AG08395 (cell line): Measurements from ENCODE around the gene AFF2.
"Not testable (repeated sequence)": the region's sequence is repeated elsewhere in the genome, so short reads cannot be mapped to it uniquely, and the experiment has no call there.

Experiments
- DNase-seq: peaks from one replicate; pipeline ENCODE4 v3.0.0; 2012; ENCODE audit warnings: mixed read lengths, low spot score

Gene AFF2

DNA sequence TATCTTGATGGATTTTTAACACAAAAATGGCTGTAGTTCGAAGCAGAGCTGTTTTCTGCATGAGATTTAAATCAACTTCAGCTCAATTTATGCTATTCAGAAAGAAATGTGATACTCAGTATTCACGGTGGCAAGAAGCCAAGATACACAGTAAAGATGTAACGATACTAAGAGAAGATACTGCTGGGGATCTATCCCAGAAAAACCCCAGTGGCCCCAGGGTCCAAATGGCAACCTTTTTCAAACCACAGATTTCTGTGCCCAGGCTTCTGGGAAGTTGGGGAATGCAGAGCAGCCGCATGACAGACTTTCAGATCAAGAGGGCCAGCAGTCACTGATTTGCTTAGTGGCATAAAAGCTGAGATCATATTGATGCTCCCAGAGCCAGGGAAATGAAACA is 353.9 kb downstream of the AFF2 start:
- DNase-seq = no peak

DNA sequence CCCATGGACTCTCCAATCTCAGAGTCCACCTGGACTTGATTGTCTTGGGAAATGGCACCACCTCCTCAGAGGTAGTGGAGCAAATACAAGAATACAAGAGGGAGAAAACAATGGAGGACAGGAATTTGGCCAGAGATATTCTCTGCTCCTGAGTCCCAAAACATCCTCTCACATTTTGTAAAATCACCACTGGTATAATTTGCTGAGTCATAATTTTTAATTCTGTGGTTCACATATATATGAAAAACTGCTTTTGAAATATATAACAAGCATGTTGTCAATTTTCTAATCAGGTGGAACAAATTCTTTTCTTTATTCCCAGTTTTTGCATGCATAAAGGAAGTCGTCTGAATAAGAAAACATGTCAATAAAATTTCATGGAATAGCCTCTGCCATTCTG is 356.1 kb downstream of the AFF2 start:
- DNase-seq = no peak

DNA sequence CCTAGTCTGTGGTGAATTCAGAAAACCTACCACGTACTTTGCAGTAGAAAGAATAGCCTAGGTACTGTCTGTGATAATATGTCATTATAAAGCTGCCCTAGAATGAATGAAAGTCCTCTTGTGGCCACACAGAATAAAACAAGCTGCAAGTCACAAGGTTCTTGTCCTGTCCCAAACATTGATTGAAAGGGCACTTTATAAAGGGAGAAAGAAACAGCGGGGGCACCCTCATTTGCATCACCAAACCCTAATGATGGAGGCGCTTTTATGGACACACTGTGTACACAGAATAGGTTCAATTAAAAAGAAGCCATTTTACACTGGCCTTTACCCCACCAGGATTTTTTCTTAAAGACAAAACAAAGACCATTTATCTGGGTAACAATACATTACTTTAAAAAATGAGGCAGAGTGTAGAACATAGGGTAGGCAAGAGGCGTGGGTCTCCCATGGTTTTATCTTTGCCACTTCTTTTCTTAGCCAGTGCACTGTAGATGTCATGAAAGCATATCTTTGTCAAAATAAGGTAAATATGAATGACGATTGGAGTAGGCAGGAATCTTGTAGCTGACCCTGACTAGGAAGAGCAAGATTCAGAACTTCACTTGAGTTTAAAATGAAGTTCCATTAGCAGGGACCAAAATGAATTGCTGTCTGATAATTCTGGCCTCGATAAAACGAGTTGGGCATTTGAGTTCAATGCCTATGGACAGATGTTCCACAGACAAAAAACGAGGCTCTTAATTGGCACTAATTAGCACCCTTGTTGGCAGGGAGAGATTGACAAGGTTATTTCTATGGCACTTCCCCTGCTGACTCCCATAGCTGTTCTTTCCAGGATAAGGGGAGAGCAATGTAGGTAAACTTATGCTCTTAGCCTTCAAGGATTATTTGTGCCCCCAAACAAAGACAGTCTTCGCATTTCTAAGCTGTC is 365.1 kb downstream of the AFF2 start:
- DNase-seq = no peak

DNA sequence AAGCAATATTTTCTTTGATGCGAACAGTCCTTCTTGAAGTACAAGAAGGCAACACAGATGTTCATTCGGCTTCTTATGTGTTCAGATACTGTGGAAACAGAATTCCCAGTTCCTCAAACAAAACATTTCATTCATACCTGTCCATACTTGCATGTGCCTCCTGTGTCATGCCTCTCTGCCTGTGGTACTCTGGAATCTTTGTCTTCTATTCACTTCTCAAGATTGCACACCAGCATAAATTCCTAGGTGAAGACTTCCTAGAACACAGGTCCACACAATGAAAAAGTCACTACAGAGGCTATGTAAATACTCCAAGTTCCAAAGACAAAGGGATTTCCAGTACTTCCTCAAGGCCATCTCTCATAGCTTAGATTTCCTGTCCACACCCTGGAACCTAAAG is 367.2 kb downstream of the AFF2 start:
- DNase-seq = no peak

DNA sequence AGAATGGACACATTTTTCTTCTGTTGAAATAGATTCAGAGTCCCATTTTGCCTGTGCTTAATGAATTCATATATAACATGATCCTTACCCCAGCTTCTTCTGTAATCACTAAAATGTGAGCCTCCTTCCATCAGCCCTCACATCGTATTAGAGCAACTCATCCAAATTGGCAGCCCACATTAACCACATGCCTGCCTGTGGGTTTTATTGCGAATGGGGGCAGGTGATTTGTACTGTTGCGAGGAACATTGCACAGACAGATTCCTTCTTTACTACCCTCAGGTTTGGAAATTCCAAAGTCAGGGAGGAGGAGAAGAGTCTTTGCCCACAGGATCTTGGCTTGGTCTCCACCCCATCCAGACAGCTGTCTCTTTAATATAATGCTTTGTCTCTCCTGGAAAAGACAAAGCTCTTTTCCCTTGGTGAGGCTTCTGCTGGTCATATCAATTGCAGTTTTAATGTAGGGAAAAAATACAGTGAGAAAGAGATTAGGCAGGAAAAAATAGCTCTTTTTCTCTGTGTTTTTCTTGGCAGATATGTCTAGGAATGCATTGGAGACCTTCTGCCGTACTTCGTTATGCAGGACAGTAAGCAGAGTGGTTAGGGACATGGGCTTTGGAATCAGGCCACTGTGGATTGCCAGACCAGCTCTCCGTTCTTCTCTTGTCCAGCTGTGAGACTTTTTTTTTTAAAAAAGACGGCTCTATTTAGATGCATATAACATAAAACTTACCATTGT is 371.2 kb downstream of the AFF2 start:
- peak; percentile 66 for DNase-seq

DNA sequence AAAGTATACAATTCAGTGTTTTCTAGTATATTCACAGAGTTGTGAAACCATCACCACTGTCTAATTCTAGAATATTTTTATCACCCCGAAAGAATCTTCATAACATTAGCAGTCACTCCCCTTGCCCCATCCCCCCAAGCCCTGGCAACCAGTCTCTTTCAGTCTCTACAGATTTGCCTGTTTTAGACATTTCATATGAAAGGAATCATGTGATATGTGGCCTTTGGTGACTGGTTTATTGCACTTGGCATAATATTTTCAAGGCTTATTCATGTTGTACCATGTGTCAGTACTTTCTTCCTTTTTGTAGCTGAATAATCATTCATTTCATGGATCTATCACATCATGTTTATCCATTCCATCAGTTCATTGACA is 371.7 kb downstream of the AFF2 start:
- DNase-seq = no peak

DNA sequence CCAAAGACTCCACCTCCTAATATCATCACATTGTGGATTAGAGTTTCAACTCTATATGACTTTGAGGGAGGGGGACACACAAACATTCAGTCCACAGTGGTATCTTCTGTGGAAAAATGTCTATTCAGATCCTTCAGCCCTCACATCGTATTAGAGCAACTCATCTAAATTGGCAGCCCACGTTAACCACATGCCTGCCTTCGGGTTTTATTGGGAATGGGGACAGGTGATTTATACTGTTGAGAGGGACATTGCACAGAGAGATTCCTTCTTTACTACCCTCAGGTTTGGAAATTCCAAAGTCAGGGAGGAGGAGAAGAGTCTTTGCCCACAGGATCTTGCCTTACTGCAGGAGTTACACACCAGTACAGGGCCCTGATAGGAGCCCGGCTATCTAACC is 372.5 kb downstream of the AFF2 start:
- DNase-seq = no peak

DNA sequence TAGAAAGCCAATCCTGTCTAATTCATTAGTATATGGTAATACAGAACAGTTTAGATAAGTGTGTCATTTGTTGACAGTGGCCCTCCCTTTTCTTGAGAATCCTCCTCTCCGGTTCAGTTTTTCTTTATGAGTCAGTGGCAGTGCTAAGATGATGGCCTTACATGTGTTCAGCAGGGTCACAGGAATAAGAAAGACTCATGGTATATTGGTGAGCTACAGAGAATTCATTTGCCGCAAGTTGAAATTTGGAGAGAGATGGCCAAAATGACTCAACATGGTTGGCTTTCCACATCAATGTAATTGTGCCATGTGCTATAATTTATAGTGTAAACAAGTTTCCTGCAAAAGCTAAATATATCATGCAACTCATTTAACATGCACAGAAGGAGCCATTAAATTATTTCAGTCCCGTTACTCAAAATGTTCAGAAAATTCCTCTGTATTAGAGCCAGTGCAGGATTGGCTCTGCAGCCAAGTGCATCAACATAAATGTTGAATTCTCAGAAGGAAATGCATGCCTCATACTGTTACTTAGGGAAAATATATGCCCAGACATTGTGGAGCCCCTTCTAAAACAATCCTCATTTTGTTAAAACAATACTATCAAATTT is 374.3 kb downstream of the AFF2 start:
- DNase-seq = peak; percentile 19

DNA sequence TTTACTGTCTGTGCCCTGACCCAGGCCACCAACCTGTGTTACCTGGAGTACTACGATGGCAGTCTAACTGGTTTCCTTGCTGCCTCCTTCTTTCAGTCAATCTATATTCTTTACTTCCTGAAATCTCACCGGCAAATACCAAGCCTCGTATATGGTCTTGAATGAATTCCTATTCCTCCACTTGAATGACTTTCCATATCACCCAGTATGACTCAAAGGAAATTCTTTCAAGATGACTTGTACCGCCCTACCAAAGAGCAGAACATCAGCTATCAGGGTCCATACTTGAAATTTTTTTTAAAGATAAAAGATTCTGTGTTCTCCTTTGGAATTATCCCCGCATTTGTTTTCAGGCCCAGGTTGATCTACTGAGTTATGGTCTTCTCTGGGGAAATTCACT is 378.0 kb downstream of the AFF2 start:
- peak; percentile 13 for DNase-seq

DNA sequence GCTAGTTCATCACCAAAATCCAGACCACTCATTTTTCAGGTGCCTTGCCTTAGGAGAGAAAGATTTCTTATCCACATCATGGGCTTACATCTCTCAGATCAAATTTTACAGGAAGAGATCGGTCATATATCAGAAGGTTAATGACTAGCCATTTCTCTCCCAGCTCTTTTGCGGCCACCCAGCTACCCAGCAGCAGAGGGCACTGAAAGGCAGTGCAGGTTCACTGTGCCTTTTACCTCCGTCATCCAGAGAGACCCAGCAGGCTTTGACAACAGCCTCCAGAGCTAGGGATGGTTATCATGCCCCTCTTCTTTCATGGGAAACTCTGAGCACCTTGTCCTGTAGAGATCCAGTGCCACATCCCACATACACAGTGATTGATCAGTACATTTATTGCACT is 384.8 kb downstream of the AFF2 start:
- DNase-seq = no peak

DNA sequence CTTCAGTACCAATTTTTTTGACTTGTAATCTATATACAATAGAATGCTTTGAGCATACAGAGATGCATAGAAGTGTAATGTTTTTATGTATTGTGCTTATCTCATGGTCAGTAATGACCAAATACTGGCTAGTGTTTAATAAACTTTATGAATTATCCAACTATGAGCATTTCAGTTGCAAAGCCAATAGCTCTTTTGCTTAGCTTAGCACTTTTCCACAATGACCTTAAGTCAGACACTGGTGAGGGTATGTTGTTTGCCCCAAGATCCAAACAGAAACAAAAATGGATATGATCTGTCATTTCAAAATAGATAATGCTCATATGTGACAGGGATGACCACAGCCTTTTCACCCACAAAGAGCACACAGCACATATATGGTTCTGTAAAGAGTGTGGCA is 393.0 kb downstream of the AFF2 start:
- DNase-seq = no peak

DNA sequence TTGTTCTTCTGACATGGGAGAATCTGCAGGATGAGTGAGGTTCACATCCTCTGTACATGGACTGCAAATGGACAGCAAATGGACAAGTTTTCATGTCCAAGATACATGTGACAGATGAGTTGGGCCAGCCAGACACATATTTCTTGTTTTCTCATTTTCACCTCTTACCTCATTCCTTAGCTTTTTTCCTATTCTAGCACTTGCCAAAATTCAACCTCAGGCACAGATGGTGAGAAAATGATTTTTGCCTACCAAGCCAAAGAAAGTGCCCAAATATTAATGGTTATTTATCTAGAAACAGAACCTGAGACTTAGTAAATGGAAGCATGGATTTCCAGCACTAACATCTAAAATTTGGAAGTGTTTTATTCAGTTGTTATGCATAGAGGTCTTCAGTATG is 402.2 kb downstream of the AFF2 start:
- no peak for DNase-seq

DNA sequence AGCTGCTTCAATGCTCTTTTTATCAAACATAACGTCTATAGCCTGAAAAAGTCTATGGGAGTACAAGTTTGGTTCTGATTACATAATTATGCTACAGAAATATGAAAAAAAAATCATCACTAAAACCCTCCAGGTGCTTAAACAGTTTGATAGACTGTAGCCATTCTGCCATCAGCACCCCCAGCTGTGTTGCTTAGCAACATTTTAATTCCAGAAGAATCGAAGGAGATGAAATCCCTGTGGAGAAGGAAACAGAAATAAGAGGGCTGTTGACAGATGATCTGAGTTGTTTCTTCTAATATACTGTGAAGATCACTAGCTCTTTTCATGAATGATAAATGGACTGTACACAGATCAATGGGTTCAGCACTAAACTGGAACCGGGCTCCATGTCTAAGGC is 402.8 kb downstream of the AFF2 start:
- no peak for DNase-seq

DNA sequence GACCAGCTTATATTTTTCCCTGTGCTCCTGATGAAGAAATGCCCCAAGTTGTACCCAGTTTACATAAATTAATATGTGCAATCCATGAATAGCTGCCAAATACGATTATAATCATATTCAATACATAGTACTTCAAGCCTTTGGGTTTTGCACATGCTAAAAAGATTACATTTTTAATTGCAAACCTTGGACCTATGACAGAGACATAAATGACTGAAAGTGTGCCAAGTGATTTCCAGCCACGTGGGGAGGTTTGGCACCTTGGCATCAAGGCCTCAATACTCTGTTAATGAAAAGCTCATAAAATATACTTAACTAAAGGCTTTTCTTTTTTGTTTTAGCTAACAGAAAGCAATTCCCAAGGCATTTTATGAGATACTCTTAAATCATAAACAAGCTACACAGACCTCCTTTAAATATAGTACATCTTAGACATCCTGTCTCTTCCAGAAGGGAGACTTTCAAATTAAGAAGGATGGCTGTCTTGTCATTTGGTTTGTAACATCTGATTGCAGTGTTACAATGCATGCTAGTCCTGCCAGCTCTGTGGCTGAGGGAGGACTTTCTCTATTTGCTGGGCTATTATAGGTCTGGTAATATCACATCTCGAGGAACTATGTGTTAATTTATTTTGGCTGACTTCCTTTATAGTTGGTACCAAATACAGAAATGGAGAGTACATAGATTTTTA is 404.1 kb downstream of the AFF2 start:
- no peak for DNase-seq

DNA sequence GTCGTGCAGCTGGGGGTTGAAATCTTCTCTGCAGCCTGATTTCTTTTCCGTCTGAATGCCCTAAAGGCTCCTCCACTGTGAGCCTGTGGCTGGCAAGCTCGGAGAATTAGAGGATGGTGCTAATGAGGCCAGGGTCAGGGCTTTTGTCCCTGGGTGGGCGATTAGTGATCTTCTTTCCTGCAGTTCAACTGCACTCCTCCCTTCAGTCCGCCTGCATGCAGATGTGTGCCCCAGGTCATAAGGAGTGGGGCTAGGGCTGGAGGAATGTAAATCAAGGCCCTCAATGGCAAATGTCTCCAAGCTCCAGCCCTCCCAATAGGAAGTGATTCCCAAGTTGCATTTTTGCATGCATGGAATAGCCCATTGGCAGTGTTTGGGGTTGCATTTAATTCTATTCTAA is 405.0 kb downstream of the AFF2 start:
- DNase-seq = no peak

DNA sequence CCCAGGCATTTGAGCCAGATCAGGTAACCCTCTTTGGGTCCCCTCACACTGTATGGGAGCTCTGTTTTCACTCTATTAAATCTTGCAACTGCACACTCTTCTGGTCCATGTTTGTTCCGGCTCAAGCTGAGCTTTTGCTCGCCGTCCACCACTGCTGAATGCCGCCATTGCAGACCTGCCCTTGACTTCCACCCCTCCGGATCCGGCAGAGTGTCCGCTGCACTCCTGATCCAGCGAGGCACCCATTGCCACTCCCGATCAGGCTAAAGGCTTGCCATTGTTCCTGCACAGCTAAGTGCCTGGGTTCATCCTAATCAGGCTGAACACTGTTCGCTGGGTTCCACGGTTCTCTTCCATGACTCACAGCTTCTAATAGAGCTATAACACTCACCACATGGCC is 406.2 kb downstream of the AFF2 start:
- DNase-seq = not testable (repeated sequence)

DNA sequence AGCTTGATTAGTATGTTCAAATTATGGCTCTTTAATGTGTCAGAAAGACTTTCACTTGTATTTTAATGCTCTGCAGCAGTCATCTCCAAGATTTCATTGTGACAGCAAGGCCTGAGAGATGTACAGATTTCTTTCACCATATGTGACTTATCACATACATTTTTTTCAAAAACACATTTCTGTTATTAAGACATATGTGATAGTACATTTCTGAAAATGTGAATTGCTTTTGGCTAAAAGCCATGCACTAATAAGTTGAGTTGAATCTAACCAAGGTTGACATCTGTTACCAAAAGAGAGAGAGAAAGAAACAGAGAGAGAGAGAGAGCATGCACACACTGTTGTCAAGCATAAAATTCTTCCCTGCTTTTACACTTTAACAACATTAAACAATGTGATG is 409.3 kb downstream of the AFF2 start:
- no peak for DNase-seq

DNA sequence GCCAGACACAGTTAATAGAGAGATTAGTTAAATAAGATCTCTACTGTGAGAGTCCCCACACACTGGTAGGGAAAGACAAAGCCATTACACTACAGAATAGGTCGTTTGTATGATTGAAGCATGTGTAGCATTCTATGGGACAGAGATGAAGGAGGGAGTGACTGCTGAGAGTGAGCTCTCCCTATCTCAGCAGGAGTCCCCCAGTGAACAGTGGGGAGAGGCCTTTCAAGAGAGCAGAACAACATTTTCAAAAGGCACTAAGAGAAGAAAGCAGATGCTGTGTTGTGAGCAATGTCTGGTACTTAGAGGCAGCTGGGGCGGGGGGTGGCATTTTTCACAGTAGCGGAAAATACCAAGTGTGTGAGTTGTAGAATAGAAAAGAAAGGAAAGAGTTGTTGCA is 413.6 kb downstream of the AFF2 start:
- no peak for DNase-seq

DNA sequence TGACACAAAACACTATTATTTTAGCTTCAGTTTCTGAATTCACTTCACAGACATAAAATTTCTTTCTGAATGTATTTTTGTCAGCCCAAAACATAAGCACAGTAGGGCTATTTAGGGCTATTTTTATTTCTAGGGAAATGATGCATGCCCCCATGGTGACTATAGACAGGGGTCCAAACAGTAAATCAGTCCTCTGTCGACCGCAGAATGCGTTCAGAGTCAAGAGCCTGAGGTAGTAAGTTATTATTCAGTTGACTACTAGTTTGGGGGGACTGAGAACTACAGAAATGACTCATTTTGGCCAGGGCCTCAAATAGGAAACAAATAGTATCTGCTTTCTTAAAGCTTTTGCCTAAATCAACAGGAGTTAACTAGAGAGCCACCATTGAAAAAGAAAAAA is 414.4 kb downstream of the AFF2 start:
- no peak for DNase-seq

DNA sequence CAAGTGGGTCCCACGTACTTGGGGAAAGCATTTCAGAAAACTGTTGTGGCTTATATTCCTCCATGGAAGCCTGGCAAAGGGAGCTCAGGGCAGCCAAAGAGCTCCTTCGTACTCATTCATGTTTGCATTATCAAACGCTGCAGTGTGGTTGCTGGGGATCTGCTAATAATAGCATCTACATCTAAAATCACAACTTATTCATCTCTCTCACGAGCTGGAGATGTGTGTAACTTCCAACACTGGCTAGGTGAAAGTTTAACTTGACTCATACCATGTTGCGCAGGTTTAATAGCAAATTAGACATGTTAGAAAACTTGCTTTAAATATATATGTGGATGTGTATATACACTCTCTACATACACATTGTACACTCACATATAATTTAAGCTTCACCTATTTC is 415.1 kb downstream of the AFF2 start:
- DNase-seq = no peak

DNA sequence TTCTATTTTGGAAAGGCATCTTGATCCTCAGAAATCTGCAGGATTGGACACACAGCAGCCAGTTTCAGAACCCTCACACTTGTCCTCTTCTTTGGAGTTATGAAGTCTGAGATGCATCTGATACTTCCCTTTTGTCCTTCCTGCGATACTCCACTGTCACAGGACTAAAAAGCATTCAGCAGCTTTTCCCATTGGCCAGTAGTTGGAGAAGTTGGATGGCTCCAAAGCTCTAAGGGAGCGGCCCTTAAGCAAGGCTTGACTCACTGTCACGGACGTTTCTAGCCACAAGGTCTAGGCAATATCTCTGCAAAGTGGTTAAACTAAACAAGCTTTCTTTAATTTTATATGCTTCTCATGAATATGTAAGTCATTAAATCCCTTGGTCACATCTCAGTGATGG is 417.0 kb downstream of the AFF2 start:
- DNase-seq = no peak

DNA sequence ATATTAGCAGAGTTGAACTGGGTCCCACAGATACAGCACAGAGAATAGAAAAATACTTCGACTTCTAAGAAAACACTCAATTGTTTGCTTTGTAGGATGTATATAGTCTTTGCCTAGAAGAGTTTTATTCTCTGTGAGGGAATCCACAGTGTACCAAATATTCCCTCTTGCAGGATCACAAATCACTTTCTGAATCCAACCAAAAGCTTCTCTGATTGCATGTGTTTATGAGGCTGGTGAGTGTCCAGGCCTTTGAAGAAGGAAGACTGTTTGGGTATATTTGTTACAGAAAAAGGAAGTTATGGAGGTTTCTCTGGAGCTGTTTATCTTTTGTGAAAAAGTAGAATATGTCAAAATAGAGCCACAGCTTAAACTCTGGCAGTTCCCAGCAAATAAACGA is 423.2 kb downstream of the AFF2 start:
- no peak for DNase-seq

DNA sequence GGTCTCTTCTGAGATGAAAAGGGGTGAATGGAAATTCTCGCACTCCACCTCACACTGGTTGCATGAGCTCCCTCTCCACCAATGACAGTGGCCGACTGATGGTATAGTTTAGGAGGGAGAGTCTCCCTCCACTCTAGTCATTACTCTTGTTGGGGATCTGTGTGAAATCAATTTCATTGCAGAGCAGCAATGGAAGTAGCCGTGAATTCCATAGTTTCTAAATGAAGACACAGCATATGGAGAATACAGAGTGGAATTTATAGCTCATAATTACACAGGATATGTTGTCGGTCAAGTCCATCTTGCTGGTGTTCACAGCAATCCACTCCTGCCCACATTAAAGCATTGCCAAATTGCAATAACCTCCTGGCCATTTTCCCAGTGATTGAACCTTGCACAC is 426.0 kb downstream of the AFF2 start:
- no peak for DNase-seq
